Muscle layer of colon (tissue), 2 donors: ENCODE data around the gene RNF40.

Experiments used
- H3K27ac ChIP-seq: one replicate; pipeline ENCODE4 v1.7.0; 2013; ENCODE audit warnings: low read depth, mild to moderate bottlenecking, low read length, moderate library complexity
- H3K27me3 ChIP-seq, 2 donors: one replicate each; pipeline ENCODE4 v1.7.0; 2013; ENCODE audit warnings: low read length in 2 of 2, mild to moderate bottlenecking in 2 of 2; ENCODE audit not compliant: insufficient read depth in 2 of 2, control insufficient read depth in 1 of 2
- H3K36me3 ChIP-seq: one replicate; pipeline ENCODE4 v1.7.0; 2013; ENCODE audit warnings: mild to moderate bottlenecking, low read length; ENCODE audit not compliant: insufficient read depth
- H3K4me1 ChIP-seq: one replicate; pipeline ENCODE4 v1.7.0; 2013; ENCODE audit warnings: mild to moderate bottlenecking, low read length; ENCODE audit not compliant: insufficient read depth
- H3K4me3 ChIP-seq, 2 donors: one replicate each; pipeline ENCODE4 v1.7.0; 2013; ENCODE audit warnings: low read length in 2 of 2, low read depth in 1 of 2, mild to moderate bottlenecking in 1 of 2, moderate library complexity in 1 of 2
- H3K9ac ChIP-seq: one replicate; pipeline ENCODE4 v1.7.0; 2013; ENCODE audit warnings: low read length
- H3K9me3 ChIP-seq: one replicate; pipeline ENCODE4 v1.7.0; 2013; ENCODE audit warnings: mild to moderate bottlenecking, low read length
- donor health status: abdominal sarcoma.
- donor health status: Adenocarcinoma of cecum.

Gene RNF40

GRCh38 chr16:30761928-30762902 is at the start of gene RNF40, which contains the start of gene CFAP119:
Gene RNF40, plus strand, starts transcription at chr16:30762322. Its CDS starts 224 bp downstream, at chr16:30762546.
Gene CFAP119, minus strand, starts transcription at chr16:30762062. Its CDS starts 314 bp downstream, at chr16:30761748.
- peak within 1 kb of the TSS; percentile 89 for H3K27ac ChIP-seq
- H3K36me3 ChIP-seq, result peaks cover 43% of the 10 kb centered on the region
- H3K27me3 ChIP-seq, result no peaks in the 10 kb centered on the region
- peak within 1 kb of the TSS; percentile 83 for H3K9ac ChIP-seq
- peaks cover 27% of the 10 kb centered on the region for H3K4me1 ChIP-seq
- H3K9me3 ChIP-seq, result no peaks in the 10 kb centered on the region
- H3K4me3 ChIP-seq, result peak within 1 kb of the TSS; percentile 77 to 79

GRCh38 chr16:30715750-30716445 is 46.2 kb upstream of the RNF40 start:
- no peaks in the 10 kb centered on the region for H3K9me3 ChIP-seq
- no peak overlapping the region for H3K27ac ChIP-seq
- H3K4me1 ChIP-seq, result no peaks in the 10 kb centered on the region
- no peaks in the 10 kb centered on the region for H3K27me3 ChIP-seq
- H3K36me3 ChIP-seq, result peaks cover 72% of the 10 kb centered on the region
- H3K4me3 ChIP-seq, result no peak overlapping the region
- H3K9ac ChIP-seq, result no peak overlapping the region

DNA sequence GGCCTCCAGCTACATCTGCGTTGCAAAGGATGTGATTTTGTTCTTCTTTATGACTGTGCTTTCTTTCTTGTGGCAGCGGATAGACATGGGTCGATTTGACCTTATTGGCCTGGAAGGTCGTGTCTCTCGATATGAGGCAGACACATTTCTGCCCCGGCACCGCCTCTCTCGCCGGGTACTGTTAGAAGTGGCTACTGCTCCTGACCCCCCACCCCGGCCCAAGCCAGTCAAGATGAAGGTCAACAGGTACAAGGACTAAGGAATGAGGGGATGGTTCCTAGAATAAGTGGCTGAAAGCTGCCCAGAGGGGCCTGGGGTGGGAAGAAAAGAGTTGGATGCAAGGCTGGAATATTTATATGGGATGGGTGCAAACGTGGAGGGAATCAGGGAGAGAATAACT is 42.0 kb upstream of the RNF40 start:
- Histone ChIP-seq H3K27me3 (no peaks in the 10 kb centered on the region), H3K9me3 (no peaks in the 10 kb centered on the region), H3K4me1 (no peaks in the 10 kb centered on the region), H3K9ac (no peak overlapping the region), H3K27ac (no peak overlapping the region), H3K36me3 (peaks cover 80% of the 10 kb centered on the region), H3K4me3 (no peak overlapping the region)

DNA sequence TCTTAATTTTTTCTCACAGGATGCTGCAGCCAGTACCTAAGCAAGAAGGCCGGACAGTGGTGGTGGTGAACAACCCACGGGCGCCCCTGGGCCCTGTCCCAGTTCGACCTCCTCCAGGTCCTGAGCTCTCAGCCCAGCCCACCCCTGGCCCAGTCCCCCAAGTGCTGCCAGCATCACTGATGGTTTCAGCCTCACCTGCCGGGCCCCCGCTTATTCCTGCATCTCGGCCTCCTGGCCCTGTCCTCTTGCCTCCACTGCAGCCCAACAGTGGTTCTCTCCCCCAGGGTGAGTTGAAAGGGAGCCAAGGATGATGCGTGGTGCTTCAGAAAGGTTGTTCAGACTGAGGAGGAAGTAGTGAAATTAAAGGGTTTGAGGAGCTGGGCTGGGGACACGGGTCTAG is 41.4 kb upstream of the RNF40 start:
- Histone ChIP-seq H3K27me3 (no peaks in the 10 kb centered on the region), H3K4me1 (no peaks in the 10 kb centered on the region), H3K9me3 (no peaks in the 10 kb centered on the region), H3K4me3 (no peak overlapping the region), H3K27ac (no peak overlapping the region), H3K36me3 (peaks cover 81% of the 10 kb centered on the region), H3K9ac (no peak overlapping the region)

GRCh38 chr16:30721167-30721566 is 41.0 kb upstream of the RNF40 start:
- Histone ChIP-seq H3K27me3 (no peaks in the 10 kb centered on the region), H3K27ac (no peak overlapping the region), H3K36me3 (peaks cover 81% of the 10 kb centered on the region), H3K4me3 (no peak overlapping the region), H3K9me3 (no peaks in the 10 kb centered on the region), H3K9ac (no peak overlapping the region), H3K4me1 (no peaks in the 10 kb centered on the region)

- Histone ChIP-seq H3K4me1 (no peaks in the 10 kb centered on the region), H3K9me3 (no peaks in the 10 kb centered on the region), H3K27ac (no peak overlapping the region), H3K9ac (no peak overlapping the region), H3K36me3 (peaks cover 78% of the 10 kb centered on the region), H3K27me3 (no peaks in the 10 kb centered on the region), H3K4me3 (no peak overlapping the region)
Observed at GRCh38 chr16:30721606-30722005, 40.5 kb upstream of the RNF40 start.

GRCh38 chr16:30722443-30722842 is 39.7 kb upstream of the RNF40 start:
- Histone ChIP-seq H3K9ac (no peak overlapping the region), H3K9me3 (no peaks in the 10 kb centered on the region), H3K4me3 (no peak overlapping the region), H3K27ac (no peak overlapping the region), H3K36me3 (peaks cover 70% of the 10 kb centered on the region), H3K27me3 (no peaks in the 10 kb centered on the region), H3K4me1 (no peaks in the 10 kb centered on the region)

DNA sequence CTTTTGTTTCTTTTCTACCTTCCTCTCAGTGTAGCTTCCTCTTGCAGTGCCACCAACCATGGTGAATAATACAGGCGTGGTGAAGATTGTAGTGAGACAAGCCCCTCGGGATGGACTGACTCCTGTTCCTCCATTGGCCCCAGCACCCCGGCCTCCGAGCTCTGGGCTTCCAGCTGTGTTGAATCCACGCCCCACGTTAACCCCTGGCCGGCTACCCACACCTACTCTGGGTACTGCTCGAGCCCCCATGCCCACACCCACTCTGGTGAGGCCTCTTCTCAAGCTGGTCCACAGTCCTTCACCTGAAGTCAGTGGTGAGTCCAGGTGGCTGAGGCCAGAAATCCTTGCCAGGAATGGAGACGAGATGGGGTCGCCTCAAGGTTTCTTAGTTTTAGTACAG is 39.2 kb upstream of the RNF40 start:
- Histone ChIP-seq H3K4me3 (no peak overlapping the region), H3K9ac (no peak overlapping the region), H3K36me3 (peaks cover 69% of the 10 kb centered on the region), H3K4me1 (no peaks in the 10 kb centered on the region), H3K27ac (no peak overlapping the region), H3K9me3 (no peaks in the 10 kb centered on the region), H3K27me3 (no peaks in the 10 kb centered on the region)

GRCh38 chr16:30723725-30724355 is 38.3 kb upstream of the RNF40 start:
- Histone ChIP-seq H3K4me3 (no peak overlapping the region), H3K27me3 (no peaks in the 10 kb centered on the region), H3K36me3 (peaks cover 76% of the 10 kb centered on the region), H3K9ac (no peak overlapping the region), H3K4me1 (no peaks in the 10 kb centered on the region), H3K9me3 (no peaks in the 10 kb centered on the region), H3K27ac (no peak overlapping the region)

- Histone ChIP-seq H3K4me1 (no peaks in the 10 kb centered on the region), H3K4me3 (no peak overlapping the region), H3K27ac (no peak overlapping the region), H3K36me3 (peaks cover 82% of the 10 kb centered on the region), H3K9ac (no peak overlapping the region), H3K27me3 (no peaks in the 10 kb centered on the region), H3K9me3 (no peaks in the 10 kb centered on the region)
Observed at GRCh38 chr16:30724641-30725417, 37.3 kb upstream of the RNF40 start.

DNA sequence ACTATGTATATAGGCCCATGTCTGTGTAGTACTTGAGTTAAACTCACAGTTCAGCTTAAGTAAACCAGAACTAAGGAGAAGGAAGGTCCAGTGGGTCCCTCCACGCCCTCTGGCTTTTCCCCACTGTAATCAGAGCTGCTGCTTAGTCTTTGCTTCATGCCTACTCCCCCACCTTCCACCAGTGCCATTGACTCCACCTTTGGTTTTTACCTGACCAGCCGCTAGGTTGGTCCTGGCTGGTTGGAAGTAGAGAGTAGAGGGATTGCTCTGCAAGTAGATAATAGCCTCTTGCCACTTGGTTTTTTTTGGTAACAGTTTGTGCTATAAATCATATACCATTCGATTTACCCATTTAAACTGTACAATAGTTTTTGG is 36.7 kb upstream of the RNF40 start:
- Histone ChIP-seq H3K4me1 (no peaks in the 10 kb centered on the region), H3K9ac (no peak overlapping the region), H3K36me3 (peaks cover 81% of the 10 kb centered on the region), H3K4me3 (no peak overlapping the region), H3K9me3 (no peaks in the 10 kb centered on the region), H3K27me3 (no peaks in the 10 kb centered on the region), H3K27ac (no peak overlapping the region)
